ENCODE results near the gene TTC13.

The TTC13 gene

GRCh38 chr1:230901671-230902070, 77.0 kb downstream of the TTC13 start:
- peaks cover 0 to 23% (median 8%) of the 10 kb centered on the region in 4 experiments for H3K36me3 ChIP-seq (ENCODE audit: control insufficient read depth in 4 of 4, insufficient read depth in 4 of 4, low read length in 3 of 4)
- H3K27me3 ChIP-seq (replicated peaks in 2 of 5; ENCODE audit: control insufficient read depth in 4 of 5, insufficient read depth in 5 of 5, low read length in 4 of 5), result peaks cover 0 to 3% (median 0%) of the 10 kb centered on the region in 5 experiments
- H3K27ac ChIP-seq (ENCODE audit: insufficient read depth in 1 of 2, low read depth in 1 of 2, low read length in 2 of 2, poor library complexity in 1 of 2, severe bottlenecking in 2 of 2), result no peak overlapping the region
- no peaks in the 10 kb centered on the region for H3K9me3 ChIP-seq (ENCODE audit: control extremely low read depth in 1 of 5, control insufficient read depth in 4 of 5, insufficient read depth in 2 of 5, low read depth in 1 of 5, low read length in 4 of 5)
- DNase-seq, result no peak
- WGBS (ENCODE audit: insufficient coverage), result 100% methylated on average over 5 of the region's 6 CpGs
- ChIA-PET POLR2A (no interaction called here), CTCF (interaction anchor here (1.5 kb wide), 1 partner anchor 9 kb away, joined by 5 read pairs; no protein-coding TSS in a partner anchor)
- H3K4me3 ChIP-seq (ENCODE audit: control insufficient read depth in 1 of 7, extremely low read depth in 1 of 7, insufficient read depth in 4 of 7, low read depth in 2 of 7, low read length in 6 of 7), result no peak overlapping the region
- H3K4me1 ChIP-seq (ENCODE audit: control extremely low read depth in 1 of 4, control insufficient read depth in 4 of 4, insufficient read depth in 4 of 4, low read length in 3 of 4), result no peaks in the 10 kb centered on the region

GRCh38 chr1:230900984-230901383, 77.7 kb downstream of the TTC13 start:
- H3K27ac ChIP-seq (ENCODE audit: insufficient read depth in 1 of 2, low read depth in 1 of 2, low read length in 2 of 2, poor library complexity in 1 of 2, severe bottlenecking in 2 of 2), result no peak overlapping the region
- WGBS (ENCODE audit: insufficient coverage), result 95% methylated on average over 6 of the region's 6 CpGs
- H3K4me3 ChIP-seq (ENCODE audit: control insufficient read depth in 1 of 7, extremely low read depth in 1 of 7, insufficient read depth in 4 of 7, low read depth in 2 of 7, low read length in 6 of 7), result no peak overlapping the region
- H3K4me1 ChIP-seq (ENCODE audit: control extremely low read depth in 1 of 4, control insufficient read depth in 4 of 4, insufficient read depth in 4 of 4, low read length in 3 of 4), result no peaks in the 10 kb centered on the region
- peaks cover 0 to 3% (median 0%) of the 10 kb centered on the region in 5 experiments for H3K27me3 ChIP-seq (replicated peaks in 2 of 5; ENCODE audit: control insufficient read depth in 4 of 5, insufficient read depth in 5 of 5, low read length in 4 of 5)
- no peaks in the 10 kb centered on the region for H3K9me3 ChIP-seq (ENCODE audit: control extremely low read depth in 1 of 5, control insufficient read depth in 4 of 5, insufficient read depth in 2 of 5, low read depth in 1 of 5, low read length in 4 of 5)
- ChIA-PET CTCF (interaction anchor here (0.9 to 1.5 kb wide), 2 partner anchors 8 to 310 kb away, joined by 3 to 5 read pairs; no protein-coding TSS in a partner anchor), POLR2A (no interaction called here)
- no peak for DNase-seq
- peaks cover 0 to 16% (median 6%) of the 10 kb centered on the region in 4 experiments for H3K36me3 ChIP-seq (ENCODE audit: control insufficient read depth in 4 of 4, insufficient read depth in 4 of 4, low read length in 3 of 4)

GRCh38 chr1:230899841-230900251, 78.8 kb downstream of the TTC13 start:
- ChIA-PET CTCF (no interaction called here), POLR2A (no interaction called here)
- 93% methylated on average over 5 of the region's 5 CpGs for WGBS (ENCODE audit: insufficient coverage)
- peaks cover 0 to 7% (median 3%) of the 10 kb centered on the region in 5 experiments for H3K27me3 ChIP-seq (replicated peaks in 2 of 5; ENCODE audit: control insufficient read depth in 4 of 5, insufficient read depth in 5 of 5, low read length in 4 of 5)
- no peaks in the 10 kb centered on the region for H3K9me3 ChIP-seq (ENCODE audit: control extremely low read depth in 1 of 5, control insufficient read depth in 4 of 5, insufficient read depth in 2 of 5, low read depth in 1 of 5, low read length in 4 of 5)
- H3K36me3 ChIP-seq (ENCODE audit: control insufficient read depth in 4 of 4, insufficient read depth in 4 of 4, low read length in 3 of 4), result peaks cover 0 to 6% (median 3%) of the 10 kb centered on the region in 4 experiments
- H3K27ac ChIP-seq (ENCODE audit: insufficient read depth in 1 of 2, low read depth in 1 of 2, low read length in 2 of 2, poor library complexity in 1 of 2, severe bottlenecking in 2 of 2), result no peak overlapping the region
- H3K4me3 ChIP-seq (ENCODE audit: control insufficient read depth in 1 of 7, extremely low read depth in 1 of 7, insufficient read depth in 4 of 7, low read depth in 2 of 7, low read length in 6 of 7), result no peak overlapping the region
- H3K4me1 ChIP-seq (ENCODE audit: control extremely low read depth in 1 of 4, control insufficient read depth in 4 of 4, insufficient read depth in 4 of 4, low read length in 3 of 4), result no peaks in the 10 kb centered on the region
- no peak for DNase-seq

- no peak for DNase-seq
- Histone ChIP-seq H3K27ac (ENCODE audit: insufficient read depth in 1 of 2, low read depth in 1 of 2, low read length in 2 of 2, poor library complexity in 1 of 2, severe bottlenecking in 2 of 2) (no peak overlapping the region), H3K4me3 (ENCODE audit: control insufficient read depth in 1 of 7, extremely low read depth in 1 of 7, insufficient read depth in 4 of 7, low read depth in 2 of 7, low read length in 6 of 7) (no peak overlapping the region), H3K36me3 (ENCODE audit: control insufficient read depth in 4 of 4, insufficient read depth in 4 of 4, low read length in 3 of 4) (peaks cover 0 to 3% (median 1%) of the 10 kb centered on the region in 4 experiments), H3K27me3 (replicated peaks in 2 of 5; ENCODE audit: control insufficient read depth in 4 of 5, insufficient read depth in 5 of 5, low read length in 4 of 5) (peaks cover 0 to 8% (median 3%) of the 10 kb centered on the region in 5 experiments), H3K9me3 (ENCODE audit: control extremely low read depth in 1 of 5, control insufficient read depth in 4 of 5, insufficient read depth in 2 of 5, low read depth in 1 of 5, low read length in 4 of 5) (no peaks in the 10 kb centered on the region), H3K4me1 (ENCODE audit: control extremely low read depth in 1 of 4, control insufficient read depth in 4 of 4, insufficient read depth in 4 of 4, low read length in 3 of 4) (no peaks in the 10 kb centered on the region)
- 84% methylated on average over 4 of the region's 8 CpGs for WGBS (ENCODE audit: insufficient coverage)
- ChIA-PET CTCF (no interaction called here), POLR2A (no interaction called here)
These were observed 79.9 kb downstream of the TTC13 start for GRCh38 chr1:230898748-230899147.

GRCh38 chr1:230898144-230898543, 80.5 kb downstream of the TTC13 start:
- Histone ChIP-seq H3K27ac (ENCODE audit: insufficient read depth in 1 of 2, low read depth in 1 of 2, low read length in 2 of 2, poor library complexity in 1 of 2, severe bottlenecking in 2 of 2) (no peak overlapping the region), H3K36me3 (ENCODE audit: control insufficient read depth in 4 of 4, insufficient read depth in 4 of 4, low read length in 3 of 4) (peaks cover 0 to 3% (median 0%) of the 10 kb centered on the region in 4 experiments), H3K4me3 (ENCODE audit: control insufficient read depth in 1 of 7, extremely low read depth in 1 of 7, insufficient read depth in 4 of 7, low read depth in 2 of 7, low read length in 6 of 7) (no peak overlapping the region), H3K27me3 (replicated peaks in 2 of 5; ENCODE audit: control insufficient read depth in 4 of 5, insufficient read depth in 5 of 5, low read length in 4 of 5) (peaks cover 0 to 8% (median 3%) of the 10 kb centered on the region in 5 experiments), H3K9me3 (ENCODE audit: control extremely low read depth in 1 of 5, control insufficient read depth in 4 of 5, insufficient read depth in 2 of 5, low read depth in 1 of 5, low read length in 4 of 5) (no peaks in the 10 kb centered on the region), H3K4me1 (ENCODE audit: control extremely low read depth in 1 of 4, control insufficient read depth in 4 of 4, insufficient read depth in 4 of 4, low read length in 3 of 4) (no peaks in the 10 kb centered on the region)
- no peak for DNase-seq
- ChIA-PET POLR2A (no interaction called here), CTCF (no interaction called here)
- 100% methylated on average over 3 of the region's 4 CpGs for WGBS (ENCODE audit: insufficient coverage)

GRCh38 chr1:230896779-230897178, 81.9 kb downstream of the TTC13 start:
- Histone ChIP-seq H3K27ac (ENCODE audit: insufficient read depth in 1 of 2, low read depth in 1 of 2, low read length in 2 of 2, poor library complexity in 1 of 2, severe bottlenecking in 2 of 2) (no peak overlapping the region), H3K27me3 (replicated peaks in 2 of 5; ENCODE audit: control insufficient read depth in 4 of 5, insufficient read depth in 5 of 5, low read length in 4 of 5) (peaks cover 0 to 12% (median 3%) of the 10 kb centered on the region in 5 experiments), H3K36me3 (ENCODE audit: control insufficient read depth in 4 of 4, insufficient read depth in 4 of 4, low read length in 3 of 4) (no peaks in the 10 kb centered on the region), H3K4me3 (ENCODE audit: control insufficient read depth in 1 of 7, extremely low read depth in 1 of 7, insufficient read depth in 4 of 7, low read depth in 2 of 7, low read length in 6 of 7) (no peak overlapping the region), H3K4me1 (ENCODE audit: control extremely low read depth in 1 of 4, control insufficient read depth in 4 of 4, insufficient read depth in 4 of 4, low read length in 3 of 4) (no peaks in the 10 kb centered on the region), H3K9me3 (ENCODE audit: control extremely low read depth in 1 of 5, control insufficient read depth in 4 of 5, insufficient read depth in 2 of 5, low read depth in 1 of 5, low read length in 4 of 5) (no peaks in the 10 kb centered on the region)
- CTCF ChIA-PET, result interaction anchor here (0.6 to 1.4 kb wide), 2 partner anchors 10 to 311 kb away, joined by 3 to 4 read pairs; no protein-coding TSS in a partner anchor
- POLR2A ChIA-PET, result interaction anchor here (0.7 kb wide), 2 partner anchors 42 to 354 kb away, joined by 3 read pairs; no protein-coding TSS in a partner anchor
- no peak for DNase-seq
- 70% methylated on average over 1 of the region's 1 CpG for WGBS (ENCODE audit: insufficient coverage)

GRCh38 chr1:230895452-230895851, 83.2 kb downstream of the TTC13 start:
- 100% methylated on average over 1 of the region's 2 CpGs for WGBS (ENCODE audit: insufficient coverage)
- POLR2A ChIA-PET, result no interaction called here
- Histone ChIP-seq H3K4me1 (ENCODE audit: control extremely low read depth in 1 of 4, control insufficient read depth in 4 of 4, insufficient read depth in 4 of 4, low read length in 3 of 4) (no peaks in the 10 kb centered on the region), H3K9me3 (ENCODE audit: control extremely low read depth in 1 of 5, control insufficient read depth in 4 of 5, insufficient read depth in 2 of 5, low read depth in 1 of 5, low read length in 4 of 5) (no peaks in the 10 kb centered on the region), H3K27ac (ENCODE audit: insufficient read depth in 1 of 2, low read depth in 1 of 2, low read length in 2 of 2, poor library complexity in 1 of 2, severe bottlenecking in 2 of 2) (no peak overlapping the region), H3K36me3 (ENCODE audit: control insufficient read depth in 4 of 4, insufficient read depth in 4 of 4, low read length in 3 of 4) (no peaks in the 10 kb centered on the region), H3K4me3 (ENCODE audit: control insufficient read depth in 1 of 7, extremely low read depth in 1 of 7, insufficient read depth in 4 of 7, low read depth in 2 of 7, low read length in 6 of 7) (no peak overlapping the region), H3K27me3 (replicated peaks in 2 of 5; ENCODE audit: control insufficient read depth in 4 of 5, insufficient read depth in 5 of 5, low read length in 4 of 5) (peaks cover 0 to 13% (median 6%) of the 10 kb centered on the region in 5 experiments)
- DNase-seq, result no peak
- CTCF ChIA-PET, result interaction anchor here (1.3 kb wide), 1 partner anchor 23 kb away, joined by 3 read pairs; no protein-coding TSS in a partner anchor

Measured in common myeloid progenitor, CD34-positive (primary cell).